Panc1 (cell line): ENCODE results near the gene BNIP2.

Experiments used
- CTCF ChIP-seq: fragments of 450-650 bp; IDR thresholded peaks from 2 replicates; pipeline ENCODE4 v1.5.1; 2017; ENCODE audit warnings: mild to moderate bottlenecking
- POLR2AphosphoS5 ChIP-seq: IDR thresholded peaks from 2 replicates; pipeline ENCODE4 v1.6.1; 2012; ENCODE audit warnings: mild to moderate bottlenecking, low read depth, low read length, moderate library complexity
- REST ChIP-seq, 2 experiments: IDR thresholded peaks; 2 replicates each; pipeline ENCODE4 v1.6.1; 2011 to 2012; ENCODE audit warnings: low read depth in 2 of 2, control low read depth in 1 of 2, low read length in 1 of 2, mild to moderate bottlenecking in 1 of 2, moderate library complexity in 1 of 2; ENCODE audit not compliant: insufficient read depth in 1 of 2
- SIN3A ChIP-seq: IDR thresholded peaks from 2 replicates; pipeline ENCODE4 v1.6.1; 2012; ENCODE audit warnings: low read depth, mild to moderate bottlenecking, low read length, moderate library complexity, borderline replicate concordance; ENCODE audit not compliant: insufficient read depth

GRCh38 chr15:59636184-59636583 is 52.9 kb downstream of the BNIP2 start:
- no peak for TF ChIP-seq CTCF
- TF ChIP-seq REST (IDR thresholded peaks at IDR 0.05; ENCODE audit: insufficient read depth in 1 of 2, low read depth in 2 of 2, low read length in 1 of 2) = no peak
- no peak for TF ChIP-seq POLR2AphosphoS5
- TF ChIP-seq SIN3A = no peak
